ENCODE measurements around the gene CYP1B1. TPM values are rescaled to one million over a fixed set of nuclear protein-coding genes. Genes with fewer than 3 reads are reported as not detected.
"Not testable (repeated sequence)": the region's sequence is repeated elsewhere in the genome, so short reads cannot be mapped to it uniquely, and the experiment has no call there.

Gene CYP1B1
- total RNA-seq, 2 experiments from 2014 or later, result 3.3 to 4.3 TPM

GRCh38 chr2:38097988-38098385, 22.0 kb upstream of the CYP1B1 start:
- no peak overlapping the region for H3K4me3 Mint-ChIP-seq
- CTCF ChIA-PET, result interaction anchor here (1.3 kb wide), 1 partner anchor 21 kb away, joined by 4 read pairs; no protein-coding TSS in a partner anchor
- POLR2A ChIA-PET, result no interaction called here
- no peaks in the 10 kb centered on the region for H3K9me3 Mint-ChIP-seq
- no peak overlapping the region for H3K27ac Mint-ChIP-seq
- H3K27me3 Mint-ChIP-seq, result peaks cover 70% of the 10 kb centered on the region
- DNase-seq, result no peak
- H3K36me3 Mint-ChIP-seq, result no peaks in the 10 kb centered on the region
- intact Hi-C loops (cut with micrococcal nuclease), result no loop called here
- peaks cover 9% of the 10 kb centered on the region for H3K4me1 Mint-ChIP-seq (ENCODE audit: low read depth)

GRCh38 chr2:38097258-38097987, 21.5 kb upstream of the CYP1B1 start:
- no peaks in the 10 kb centered on the region for H3K9me3 Mint-ChIP-seq

GRCh38 chr2:38095996-38096861, 20.3 kb upstream of the CYP1B1 start:
- intact Hi-C loops (cut with micrococcal nuclease), result no loop called here
- ChIA-PET POLR2A (interaction anchor here (1.6 kb wide), 1 partner anchor 19 kb away, joined by 5 read pairs; no protein-coding TSS in a partner anchor), CTCF (interaction anchor here (1.0 to 1.4 kb wide), 3 partner anchors 19 to 178 kb away, joined by 3 to 5 read pairs (median 3); partner anchors contain the start of gene CYP1B1)
- H3K9me3 Mint-ChIP-seq, result no peaks in the 10 kb centered on the region
- H3K27ac Mint-ChIP-seq, result no peak overlapping the region
- no peak overlapping the region for H3K4me3 Mint-ChIP-seq
- peaks cover 9% of the 10 kb centered on the region for H3K4me1 Mint-ChIP-seq (ENCODE audit: low read depth)
- DNase-seq, result no peak
- H3K27me3 Mint-ChIP-seq, result peaks cover 66% of the 10 kb centered on the region
- no peaks in the 10 kb centered on the region for H3K36me3 Mint-ChIP-seq

More at GRCh38 chr2:38097258-38097987, 21.5 kb upstream of the CYP1B1 start:
- H3K4me1 Mint-ChIP-seq (ENCODE audit: low read depth), result peaks cover 9% of the 10 kb centered on the region
- intact Hi-C loops (cut with micrococcal nuclease), result no loop called here
- no peaks in the 10 kb centered on the region for H3K36me3 Mint-ChIP-seq
- CTCF ChIA-PET, result interaction anchor here (1.3 to 1.4 kb wide), 2 partner anchors 21 kb away, joined by 4 to 5 read pairs; partner anchors contain the start of gene CYP1B1
- no peak for DNase-seq
- no peak overlapping the region for H3K27ac Mint-ChIP-seq
- no peak overlapping the region for H3K4me3 Mint-ChIP-seq
- peaks cover 70% of the 10 kb centered on the region for H3K27me3 Mint-ChIP-seq
- POLR2A ChIA-PET, result no interaction called here

DNA sequence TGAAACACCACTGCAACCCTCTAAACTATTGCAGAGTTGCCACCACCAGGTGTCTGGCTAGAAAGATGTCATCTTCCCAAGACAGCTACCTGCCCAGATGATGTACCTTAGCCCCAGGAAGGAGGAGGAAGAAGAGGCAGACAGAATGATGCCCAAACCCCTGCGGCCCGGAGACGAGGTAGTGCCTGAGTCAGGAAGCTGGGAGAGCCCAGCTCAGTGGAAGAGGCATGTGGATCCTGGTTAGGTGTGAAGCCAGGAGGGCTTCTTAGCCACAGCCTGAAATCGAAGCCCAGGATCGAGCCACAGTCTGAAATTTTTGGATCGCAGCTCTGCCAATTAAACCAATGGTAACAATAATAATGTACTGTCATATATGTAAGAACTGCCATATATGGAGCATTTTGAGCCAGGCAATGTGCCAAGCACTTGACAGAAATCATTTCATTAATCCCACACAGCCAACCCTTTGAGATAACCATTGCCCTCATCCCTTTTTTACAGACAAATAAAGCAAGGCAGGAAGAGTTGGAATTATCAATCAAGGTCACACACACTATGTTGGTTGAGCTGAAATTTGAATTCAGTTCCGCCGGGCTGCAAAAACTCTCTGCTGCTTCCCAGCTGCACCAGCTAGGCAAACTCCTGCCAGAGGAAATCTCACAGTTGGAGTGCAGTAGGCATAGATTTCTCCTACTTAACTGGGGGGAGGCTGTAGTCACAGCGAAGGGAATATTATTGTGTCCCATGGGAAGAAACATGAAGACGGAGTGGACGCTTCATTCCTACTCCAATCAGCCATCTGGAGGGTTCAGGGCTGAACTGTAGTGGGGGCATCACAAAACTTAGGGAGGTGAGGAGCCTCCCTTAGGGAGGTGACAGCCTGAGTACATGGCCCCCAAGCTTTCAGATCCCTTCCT, 19.4 kb upstream of the CYP1B1 start:
- Mint-ChIP-seq H3K9me3 (no peaks in the 10 kb centered on the region), H3K27me3 (peaks cover 57% of the 10 kb centered on the region), H3K27ac (no peak overlapping the region), H3K4me1 (ENCODE audit: low read depth) (peaks cover 9% of the 10 kb centered on the region), H3K4me3 (no peak overlapping the region), H3K36me3 (no peaks in the 10 kb centered on the region)
- no peak for DNase-seq
- POLR2A ChIA-PET, result interaction anchor here (1.6 kb wide), 1 partner anchor 18 kb away, joined by 5 read pairs; no protein-coding TSS in a partner anchor
- intact Hi-C loops (cut with micrococcal nuclease), result no loop called here
- CTCF ChIA-PET, result interaction anchor here (1.0 to 1.4 kb wide), 3 partner anchors 19 to 179 kb away, joined by 3 to 5 read pairs (median 3); partner anchors contain the start of gene CYP1B1

DNA sequence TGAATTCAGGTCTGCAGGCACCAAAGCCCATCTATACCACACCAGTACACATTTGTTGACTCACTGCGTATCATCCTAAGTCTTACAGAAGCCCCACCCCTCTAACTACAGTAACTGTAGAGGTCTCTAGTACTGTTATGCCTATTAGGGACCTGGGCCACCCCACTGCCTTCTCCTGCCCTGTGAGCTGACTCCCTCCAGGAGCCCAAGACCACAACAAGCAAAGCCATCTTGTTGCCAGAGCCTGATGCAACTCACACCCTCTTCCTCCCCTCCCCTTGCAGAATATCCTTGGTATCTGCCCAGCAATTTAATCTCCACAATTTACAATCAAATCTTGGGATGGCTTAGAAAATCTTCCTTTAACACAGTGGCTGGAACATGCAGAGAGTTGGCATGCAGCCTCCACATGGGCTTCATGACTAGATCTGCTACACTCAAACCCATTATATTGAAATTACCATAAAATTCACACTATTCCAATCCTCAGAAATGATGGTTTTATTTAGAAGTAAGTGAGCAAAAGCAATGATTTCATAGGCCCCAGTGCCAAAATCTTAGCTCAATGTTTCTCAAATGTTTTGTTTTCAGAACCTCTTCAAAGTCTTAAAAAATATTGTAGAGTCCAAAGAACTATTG, 17.7 kb upstream of the CYP1B1 start:
- Mint-ChIP-seq H3K4me3 (no peak overlapping the region), H3K27ac (no peak overlapping the region), H3K36me3 (no peaks in the 10 kb centered on the region), H3K27me3 (peaks cover 44% of the 10 kb centered on the region), H3K9me3 (no peaks in the 10 kb centered on the region), H3K4me1 (ENCODE audit: low read depth) (peaks cover 7% of the 10 kb centered on the region)
- intact Hi-C loops (cut with micrococcal nuclease), result no loop called here
- CTCF ChIA-PET, result interaction anchor here (1.0 kb wide), 1 partner anchor 10 kb away, joined by 3 read pairs; no protein-coding TSS in a partner anchor
- no peak for DNase-seq
- POLR2A ChIA-PET, result no interaction called here

DNA sequence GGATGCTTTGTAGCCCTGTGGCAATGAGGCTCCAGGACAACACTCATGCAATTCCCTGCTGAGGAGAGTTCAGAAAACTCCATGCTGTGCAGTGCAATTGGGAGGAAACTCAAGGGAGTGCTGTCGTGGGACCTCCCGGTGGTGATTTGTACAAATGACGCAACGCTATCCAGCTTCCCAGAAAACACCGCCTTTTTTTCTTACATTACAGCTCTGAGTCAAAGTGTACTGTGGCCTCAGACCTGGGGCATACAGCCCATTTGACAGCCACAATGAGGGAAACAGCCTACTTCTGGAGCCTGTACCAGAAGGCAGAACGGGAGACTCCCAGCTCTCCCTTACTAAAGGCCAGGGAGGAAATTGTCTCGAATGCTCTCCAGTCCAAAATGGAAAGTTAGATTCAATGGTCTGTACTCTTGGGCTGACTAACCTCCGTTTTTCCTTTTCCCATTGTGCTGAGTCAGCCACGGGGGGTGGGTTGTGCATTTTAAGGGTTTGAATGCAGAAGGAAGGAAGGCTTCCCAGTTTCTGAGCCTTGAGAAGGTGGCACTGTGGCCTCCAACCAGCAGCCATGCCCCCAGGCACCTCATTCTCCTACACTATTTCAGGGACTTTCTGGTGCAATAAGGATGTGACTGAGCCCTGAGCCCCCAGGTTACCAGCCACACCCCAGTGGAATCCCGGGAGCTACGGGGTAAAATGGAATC, 16.4 kb upstream of the CYP1B1 start:
- no peak overlapping the region for H3K4me3 Mint-ChIP-seq
- H3K27me3 Mint-ChIP-seq, result peaks cover 34% of the 10 kb centered on the region
- ChIA-PET POLR2A (interaction anchor here (1.4 kb wide), 1 partner anchor 16 kb away, joined by 3 read pairs; no protein-coding TSS in a partner anchor), CTCF (interaction anchor here (0.9 kb wide), 1 partner anchor 110 kb away, joined by 3 read pairs; no protein-coding TSS in a partner anchor)
- no peaks in the 10 kb centered on the region for H3K9me3 Mint-ChIP-seq
- no peak overlapping the region for H3K27ac Mint-ChIP-seq
- H3K36me3 Mint-ChIP-seq, result no peaks in the 10 kb centered on the region
- intact Hi-C loops (cut with micrococcal nuclease), result no loop called here
- DNase-seq, result no peak
- H3K4me1 Mint-ChIP-seq (ENCODE audit: low read depth), result no peaks in the 10 kb centered on the region

GRCh38 chr2:38091760-38092159, 15.8 kb upstream of the CYP1B1 start:
- intact Hi-C loops (cut with micrococcal nuclease), result no loop called here
- H3K27me3 Mint-ChIP-seq, result peaks cover 31% of the 10 kb centered on the region
- DNase-seq, result no peak
- no peaks in the 10 kb centered on the region for H3K9me3 Mint-ChIP-seq
- no peak overlapping the region for H3K4me3 Mint-ChIP-seq
- ChIA-PET POLR2A (interaction anchor here (1.4 kb wide), 1 partner anchor 15 kb away, joined by 3 read pairs; no protein-coding TSS in a partner anchor), CTCF (interaction anchor here (0.9 kb wide), 1 partner anchor 110 kb away, joined by 3 read pairs; no protein-coding TSS in a partner anchor)
- no peak overlapping the region for H3K27ac Mint-ChIP-seq
- no peaks in the 10 kb centered on the region for H3K36me3 Mint-ChIP-seq
- H3K4me1 Mint-ChIP-seq (ENCODE audit: low read depth), result no peaks in the 10 kb centered on the region

- Mint-ChIP-seq H3K27me3 (peaks cover 27% of the 10 kb centered on the region), H3K27ac (no peak overlapping the region)
- CTCF ChIA-PET, result no interaction called here
Observed at GRCh38 chr2:38090928-38091327, 15.0 kb upstream of the CYP1B1 start.

GRCh38 chr2:38090212-38090611, 14.3 kb upstream of the CYP1B1 start:
- H3K36me3 Mint-ChIP-seq; H3K4me3 Mint-ChIP-seq; POLR2A ChIA-PET; H3K9me3 Mint-ChIP-seq; DNase-seq; H3K27ac Mint-ChIP-seq; CTCF ChIA-PET; H3K4me1 Mint-ChIP-seq (ENCODE audit: low read depth); intact Hi-C loops (cut with micrococcal nuclease): not testable (repeated sequence)
- H3K27me3 Mint-ChIP-seq, result peaks cover 28% of the 10 kb centered on the region

More at GRCh38 chr2:38090928-38091327, 15.0 kb upstream of the CYP1B1 start:
- POLR2A ChIA-PET, result no interaction called here
- DNase-seq, result no peak
- no peak overlapping the region for H3K4me3 Mint-ChIP-seq
- no peaks in the 10 kb centered on the region for H3K4me1 Mint-ChIP-seq (ENCODE audit: low read depth)
- H3K36me3 Mint-ChIP-seq, result no peaks in the 10 kb centered on the region
- intact Hi-C loops (cut with micrococcal nuclease), result no loop called here
- H3K9me3 Mint-ChIP-seq, result no peaks in the 10 kb centered on the region

DNA sequence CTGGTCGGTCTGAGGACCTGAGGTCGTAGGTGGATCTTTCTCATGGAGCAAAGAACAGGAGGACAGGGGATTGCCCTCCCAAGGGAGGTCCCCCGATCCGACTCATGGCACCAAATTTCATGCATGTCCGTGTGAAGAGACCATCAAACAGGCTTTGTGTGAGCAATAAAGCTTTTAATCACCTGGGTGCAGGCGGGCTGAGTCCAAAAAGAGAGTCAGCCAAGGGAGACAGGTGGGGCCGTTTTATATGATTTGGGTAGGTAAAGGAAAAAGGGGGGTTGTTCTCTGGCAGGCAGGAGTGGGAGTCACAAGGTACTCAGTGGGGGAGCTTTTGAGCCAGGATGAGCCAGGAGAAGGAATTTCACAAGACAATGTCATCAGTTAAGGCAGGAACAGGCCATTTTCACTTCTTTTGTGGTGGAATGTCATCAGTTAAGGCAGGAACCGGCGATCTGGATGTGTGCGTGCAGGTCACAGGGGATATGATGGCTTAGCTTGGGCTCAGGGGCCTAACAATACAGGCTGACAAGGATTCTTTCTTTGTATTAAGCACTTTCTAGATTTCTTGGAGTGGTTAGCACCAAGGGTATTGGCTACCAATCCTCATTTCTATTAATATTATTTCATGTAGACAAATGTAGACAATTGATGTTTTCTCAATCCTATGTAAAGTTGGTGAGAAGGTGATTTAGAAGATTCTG, 10.2 kb upstream of the CYP1B1 start:
- DNase-seq; POLR2A ChIA-PET; H3K27ac Mint-ChIP-seq; H3K9me3 Mint-ChIP-seq; H3K36me3 Mint-ChIP-seq; H3K4me1 Mint-ChIP-seq (ENCODE audit: low read depth); CTCF ChIA-PET; intact Hi-C loops (cut with micrococcal nuclease); H3K4me3 Mint-ChIP-seq: not testable (repeated sequence)
- H3K27me3 Mint-ChIP-seq, result peaks cover 24% of the 10 kb centered on the region

Data from activated CD4-positive, alpha-beta memory T cell treated with anti-CD3 and anti-CD28 coated beads for 36 hours (primary cell).